ENCODE results near the gene CLN3.
"Not testable (repeated sequence)": the region's sequence is repeated elsewhere in the genome, so short reads cannot be mapped to it uniquely, and the experiment has no call there.

DNA sequence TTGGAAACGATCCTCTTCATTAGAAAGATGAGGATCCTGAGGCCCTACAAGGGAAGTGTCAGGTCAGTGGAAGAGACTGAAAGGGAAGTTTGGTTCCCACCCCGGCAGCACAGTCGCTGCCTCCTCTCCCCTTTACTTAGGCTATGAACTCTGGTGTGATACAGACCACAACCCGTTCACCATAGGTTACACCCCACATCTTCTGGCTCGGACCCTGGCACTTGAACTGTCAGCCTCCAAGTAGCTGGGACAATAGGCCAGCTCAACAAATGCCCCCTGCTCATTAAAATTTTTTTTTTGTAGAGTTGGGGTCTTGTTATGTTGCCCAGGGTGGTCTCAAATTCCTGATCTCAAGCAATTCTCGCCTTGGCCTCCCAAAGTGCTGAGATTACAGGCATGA lies 47.9 kb downstream of the CLN3 start:
- not testable (repeated sequence) for TF ChIP-seq TARDBP (IDR thresholded peaks at IDR 0.05); HDGF (IDR thresholded peaks at IDR 0.05; ENCODE audit: borderline replicate concordance); BHLHE40 (IDR thresholded peaks at IDR 0.05; ENCODE audit: borderline replicate concordance); ELF4 (IDR thresholded peaks at IDR 0.05); SP1 (IDR thresholded peaks at IDR 0.05); ARNT (IDR thresholded peaks at IDR 0.05); FOXK2 (IDR thresholded peaks at IDR 0.05); FOXM1 (IDR thresholded peaks at IDR 0.05; ENCODE audit: borderline replicate concordance); CTBP1 (IDR thresholded peaks at IDR 0.05; ENCODE audit: borderline replicate concordance); FOXA1 (IDR thresholded peaks at IDR 0.05); SUZ12 (IDR thresholded peaks at IDR 0.05); ZNF384 (IDR thresholded peaks at IDR 0.05); LEF1 (IDR thresholded peaks at IDR 0.05; ENCODE audit: borderline replicate concordance)
- TF ChIP-seq, protein P1, sequence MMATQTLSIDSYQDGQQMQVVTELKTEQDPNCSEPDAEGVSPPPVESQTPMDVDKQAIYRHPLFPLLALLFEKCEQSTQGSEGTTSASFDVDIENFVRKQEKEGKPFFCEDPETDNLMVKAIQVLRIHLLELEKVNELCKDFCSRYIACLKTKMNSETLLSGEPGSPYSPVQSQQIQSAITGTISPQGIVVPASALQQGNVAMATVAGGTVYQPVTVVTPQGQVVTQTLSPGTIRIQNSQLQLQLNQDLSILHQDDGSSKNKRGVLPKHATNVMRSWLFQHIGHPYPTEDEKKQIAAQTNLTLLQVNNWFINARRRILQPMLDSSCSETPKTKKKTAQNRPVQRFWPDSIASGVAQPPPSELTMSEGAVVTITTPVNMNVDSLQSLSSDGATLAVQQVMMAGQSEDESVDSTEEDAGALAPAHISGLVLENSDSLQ (IDR thresholded peaks at IDR 0.05): not testable (repeated sequence)
